ENCODE data around the gene MOXD1. TPM values are rescaled to one million over a fixed set of nuclear protein-coding genes. Genes with fewer than 3 reads are reported as not detected.
"Not testable (repeated sequence)": the region's sequence is repeated elsewhere in the genome, so short reads cannot be mapped to it uniquely, and the experiment has no call there.

The MOXD1 gene
- total RNA-seq, 2 experiments from 2014 or later = not detected

GRCh38 chr6:132279592-132280139 is 121.6 kb downstream of the MOXD1 start:
- POLR2A ChIA-PET = interaction anchor here (0.6 to 1.2 kb wide), 3 partner anchors 16 to 348 kb away, joined by 3 to 4 read pairs (median 3); no protein-coding TSS in a partner anchor
- ATAC-seq = peak; percentile 88
- DNase-seq = peak; percentile 79
- no peak overlapping the region for H3K27ac Mint-ChIP-seq
- peaks cover 23% of the 10 kb centered on the region for H3K27me3 Mint-ChIP-seq
- TF ChIP-seq CTCF (IDR thresholded peaks at IDR 0.05) = peak; percentile 98
- H3K4me1 Mint-ChIP-seq (ENCODE audit: low read depth) = no peaks in the 10 kb centered on the region
- intact Hi-C loops (cut with micrococcal nuclease) = loop anchor here (1.0 kb wide), 1 partner anchor 205 kb away; no protein-coding TSS in a partner anchor
- H3K9me3 Mint-ChIP-seq = peaks cover 1% of the 10 kb centered on the region
- H3K36me3 Mint-ChIP-seq (ENCODE audit: low read depth) = no peaks in the 10 kb centered on the region
- peak overlapping the region; percentile 64 for H3K4me3 Mint-ChIP-seq
- CTCF ChIA-PET = interaction anchor here (0.7 to 6.3 kb wide), 104 partner anchors 10 to 1637 kb away, joined by 3 to 276 read pairs (median 5); partner anchors contain the start of genes MOXD1, SLC18B1, STX7 and VNN1

- no peaks in the 10 kb centered on the region for H3K9me3 Mint-ChIP-seq
- POLR2A ChIA-PET = no interaction called here
- intact Hi-C loops (cut with micrococcal nuclease) = no loop called here
- no peak for TF ChIP-seq CTCF (IDR thresholded peaks at IDR 0.05)
- CTCF ChIA-PET = interaction anchor here (1.1 to 1.9 kb wide), 2 partner anchors 209 kb away, joined by 5 to 6 read pairs; no protein-coding TSS in a partner anchor
- ATAC-seq = no peak
- no peaks in the 10 kb centered on the region for H3K36me3 Mint-ChIP-seq (ENCODE audit: low read depth)
- H3K27me3 Mint-ChIP-seq = peaks cover 12% of the 10 kb centered on the region
- DNase-seq = no peak
- no peak overlapping the region for H3K27ac Mint-ChIP-seq
- H3K4me3 Mint-ChIP-seq = no peak overlapping the region
- H3K4me1 Mint-ChIP-seq (ENCODE audit: low read depth) = no peaks in the 10 kb centered on the region
These were observed 126.0 kb downstream of the MOXD1 start for GRCh38 chr6:132275066-132275970.

- Mint-ChIP-seq H3K36me3 (ENCODE audit: low read depth) (no peaks in the 10 kb centered on the region), H3K27ac (no peak overlapping the region), H3K9me3 (no peaks in the 10 kb centered on the region), H3K4me3 (no peak overlapping the region), H3K27me3 (peaks cover 11% of the 10 kb centered on the region), H3K4me1 (ENCODE audit: low read depth) (no peaks in the 10 kb centered on the region)
- DNase-seq (no peak), ATAC-seq (no peak)
- CTCF ChIA-PET = no interaction called here
- POLR2A ChIA-PET = interaction anchor here (0.6 kb wide), 1 partner anchor 94 kb away, joined by 3 read pairs; no protein-coding TSS in a partner anchor
- no peak for TF ChIP-seq CTCF (IDR thresholded peaks at IDR 0.05)
- intact Hi-C loops (cut with micrococcal nuclease) = no loop called here
These were observed 128.5 kb downstream of the MOXD1 start for GRCh38 chr6:132272776-132273175.

- CTCF ChIA-PET = interaction anchor here (0.8 to 5.2 kb wide), 5 partner anchors 9 to 215 kb away, joined by 3 to 95 read pairs (median 4); no protein-coding TSS in a partner anchor
- TF ChIP-seq CTCF (IDR thresholded peaks at IDR 0.05) = no peak
- Mint-ChIP-seq H3K27ac (no peak overlapping the region), H3K4me1 (ENCODE audit: low read depth) (no peaks in the 10 kb centered on the region), H3K9me3 (no peaks in the 10 kb centered on the region), H3K27me3 (peaks cover 8% of the 10 kb centered on the region), H3K4me3 (no peak overlapping the region), H3K36me3 (ENCODE audit: low read depth) (no peaks in the 10 kb centered on the region)
- POLR2A ChIA-PET = no interaction called here
- intact Hi-C loops (cut with micrococcal nuclease) = no loop called here
- no peak for ATAC-seq
- no peak for DNase-seq
These were observed 130.4 kb downstream of the MOXD1 start for GRCh38 chr6:132270726-132271402.

- H3K9me3 Mint-ChIP-seq; H3K4me3 Mint-ChIP-seq; H3K27me3 Mint-ChIP-seq; H3K27ac Mint-ChIP-seq; ATAC-seq; DNase-seq; POLR2A ChIA-PET; H3K36me3 Mint-ChIP-seq (ENCODE audit: low read depth); H3K4me1 Mint-ChIP-seq (ENCODE audit: low read depth); intact Hi-C loops (cut with micrococcal nuclease): not testable (repeated sequence)
- CTCF ChIA-PET = interaction anchor here (1.4 to 5.2 kb wide), 5 partner anchors 10 to 244 kb away, joined by 3 to 95 read pairs (median 5); partner anchors contain the start of gene STX7
These were observed 132.6 kb downstream of the MOXD1 start for GRCh38 chr6:132268666-132269065.
